ENCODE results near the gene PICALM.
"Not testable (repeated sequence)": the region's sequence is repeated elsewhere in the genome, so short reads cannot be mapped to it uniquely, and the experiment has no call there.

Gene PICALM

DNA sequence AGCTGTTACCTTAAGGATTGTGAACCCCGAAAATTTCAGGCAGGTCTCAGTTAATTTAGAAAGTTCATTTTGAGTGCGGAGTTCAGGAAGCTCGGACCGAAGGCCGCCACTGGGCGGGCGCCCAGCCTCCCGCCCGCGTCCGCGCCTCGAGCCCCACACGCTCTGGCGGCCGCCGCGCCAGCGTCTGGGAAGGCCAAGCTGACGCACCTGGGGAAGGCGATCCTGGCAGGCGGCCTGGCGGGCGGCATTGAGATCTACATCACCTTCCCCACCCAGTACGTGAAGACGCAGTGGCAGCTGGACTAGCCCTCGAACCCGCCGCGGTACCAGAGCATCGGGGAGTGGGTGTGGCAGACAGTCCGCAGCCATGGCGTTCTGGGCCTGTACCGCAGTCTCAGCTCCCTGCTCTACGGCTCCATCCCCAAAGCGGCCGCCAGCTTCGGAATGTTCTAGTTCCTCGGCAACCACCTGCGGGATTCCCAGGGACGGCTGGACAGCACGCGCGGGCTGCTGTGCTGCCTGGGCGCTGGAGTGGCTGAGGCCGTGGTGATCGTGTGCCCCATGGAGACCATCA lies 134.2 kb downstream of the PICALM start:
- DNase-seq = no peak

GRCh38 chr11:85930879-85931366 lies 138.0 kb downstream of the PICALM start:
- no peak for DNase-seq

DNA sequence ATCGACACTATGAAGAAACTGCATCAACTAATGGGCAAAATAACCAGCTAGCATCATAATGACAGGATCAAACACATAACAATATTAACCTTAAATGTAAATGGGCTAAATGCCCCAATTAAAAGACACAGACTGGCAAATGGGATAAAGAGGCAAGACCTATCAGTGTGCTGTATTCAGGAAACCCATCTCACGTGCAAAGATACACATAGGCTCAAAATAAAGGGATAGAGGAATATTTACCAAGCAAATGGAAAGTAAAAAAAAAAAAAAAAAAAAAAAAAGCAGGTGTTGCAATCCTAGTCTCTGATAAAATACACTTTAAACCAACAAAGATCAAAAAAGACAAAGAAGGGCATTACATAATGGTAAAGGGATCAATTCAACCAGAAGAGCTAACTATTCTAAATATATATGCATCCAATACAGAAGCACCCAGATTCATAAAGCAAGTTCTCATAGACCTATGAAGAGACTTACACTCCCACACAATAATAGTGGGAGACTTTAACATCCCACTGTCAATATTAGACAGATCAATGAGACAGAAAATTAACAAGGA lies 142.2 kb downstream of the PICALM start:
- not testable (repeated sequence) for DNase-seq

- no peak for DNase-seq
These were observed 145.4 kb downstream of the PICALM start for GRCh38 chr11:85923455-85923854.

DNA sequence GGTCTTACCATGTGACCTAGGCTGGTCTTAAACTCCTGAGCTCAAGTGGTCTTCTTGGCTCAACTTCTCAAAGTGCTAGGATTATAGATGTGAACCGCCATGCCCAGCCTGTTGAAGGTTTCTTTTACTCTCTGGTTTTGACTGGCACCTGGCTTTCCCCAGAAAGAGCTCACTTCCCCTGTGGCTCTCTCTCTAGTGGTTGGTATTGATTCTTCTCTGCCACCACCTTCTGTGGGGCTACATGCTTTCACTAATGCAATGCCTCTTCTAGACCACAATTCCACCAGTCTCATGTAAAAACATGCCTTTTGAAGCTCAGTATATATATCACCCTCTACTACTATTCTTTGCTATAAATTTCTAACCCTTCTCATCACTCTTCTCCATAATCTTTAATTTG lies 146.5 kb downstream of the PICALM start:
- DNase-seq = no peak

GRCh38 chr11:85918910-85919794 lies 149.7 kb downstream of the PICALM start:
- DNase-seq = no peak

DNA sequence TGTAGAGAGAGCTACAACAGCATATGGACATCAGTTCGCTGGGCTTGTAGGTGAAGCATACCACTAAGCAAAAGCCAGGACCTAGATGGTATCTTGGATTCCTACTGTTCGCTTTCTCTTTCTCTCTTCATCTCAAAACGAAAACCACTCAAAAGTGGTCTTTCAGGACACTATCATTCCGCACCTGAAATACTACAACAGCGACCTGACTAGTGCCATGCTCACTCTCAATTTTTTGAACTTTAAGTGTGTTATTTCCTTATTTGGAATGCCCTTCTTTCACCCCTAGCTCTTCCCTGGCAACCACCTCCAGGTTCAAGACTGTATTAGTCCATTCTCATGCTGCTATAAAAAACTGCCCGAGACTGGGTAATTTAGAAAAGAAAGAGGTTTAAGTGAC lies 154.5 kb downstream of the PICALM start:
- no peak for DNase-seq

- peak; percentile 81 for DNase-seq
These were observed 155.4 kb downstream of the PICALM start for GRCh38 chr11:85913513-85913912.

- no peak for DNase-seq
These were observed 156.5 kb downstream of the PICALM start for GRCh38 chr11:85912414-85912813.

Data from suppressor macrophage treated with lipopolysaccharide for 4 hours (primary cell).